WTC11 (cell line): Measurements from ENCODE around the gene PPARA. TPM values are rescaled to one million over a fixed set of nuclear protein-coding genes. Genes with fewer than 3 reads are reported as not detected.

Source experiments
- ELF4 ChIP-seq: sonication (generic); formaldehyde crosslinking; IDR thresholded peaks from 2 replicates; pipeline ENCODE4 v1.8.1; 2022; ENCODE audit warnings: low read depth, mild to moderate bottlenecking, moderate library complexity, missing genetic modification reagents
- EMX1 ChIP-seq: fragments of 250-450 bp; sonication (Bioruptor Pico); IDR thresholded peaks from 2 replicates; pipeline ENCODE4 v1.8.0; 2021; ENCODE audit warnings: mild to moderate bottlenecking
- FOXP1 ChIP-seq: sonication (generic); formaldehyde crosslinking; IDR thresholded peaks from 2 replicates; pipeline ENCODE4 v1.8.0; 2022; ENCODE audit warnings: missing genetic modification reagents, mild to moderate bottlenecking, moderate library complexity, borderline replicate concordance
- GRHL2 ChIP-seq: fragments of 250-450 bp; sonication (Bioruptor Pico); IDR thresholded peaks from 2 replicates; pipeline ENCODE4 v1.8.0; 2022; ENCODE audit warnings: mild to moderate bottlenecking, moderate library complexity; ENCODE audit not compliant: insufficient replicate concordance, severe bottlenecking
- GTF2I ChIP-seq: fragments of 250-450 bp; sonication (Bioruptor Pico); conservative IDR thresholded peaks from 2 replicates; pipeline ENCODE4 v1.4.0; 2021; ENCODE audit warnings: mild to moderate bottlenecking
- IRF2 ChIP-seq: sonication (generic); formaldehyde crosslinking; IDR thresholded peaks from 2 replicates; pipeline ENCODE4 v1.8.0; 2022; ENCODE audit warnings: low read depth, missing genetic modification reagents, borderline replicate concordance
- JUN ChIP-seq: sonication (generic); formaldehyde crosslinking; IDR thresholded peaks from 2 replicates; pipeline ENCODE4 v1.8.0; 2023; ENCODE audit warnings: mild to moderate bottlenecking, missing genetic modification reagents
- MXD4 ChIP-seq: fragments of 250-450 bp; sonication (Bioruptor Pico); IDR thresholded peaks from 2 replicates; pipeline ENCODE4 v1.8.0; 2021; ENCODE audit warnings: mild to moderate bottlenecking, moderate library complexity, borderline replicate concordance
- NFATC4 ChIP-seq: fragments of 250-450 bp; sonication (Bioruptor Pico); IDR thresholded peaks from 2 replicates; pipeline ENCODE4 v1.9.0; 2021; ENCODE audit warnings: mild to moderate bottlenecking
- NFE2L1 ChIP-seq: sonication (generic); formaldehyde crosslinking; IDR thresholded peaks from 2 replicates; pipeline ENCODE4 v1.8.1; 2023; ENCODE audit warnings: missing genetic modification reagents
- OVOL2 ChIP-seq: fragments of 250-450 bp; sonication (Bioruptor Pico); IDR thresholded peaks from 2 replicates; pipeline ENCODE4 v1.9.0; 2021; ENCODE audit warnings: mild to moderate bottlenecking, borderline replicate concordance
- PRRX2 ChIP-seq: fragments of 250-450 bp; sonication (Bioruptor Pico); IDR thresholded peaks from 2 replicates; pipeline ENCODE4 v1.8.0; 2021; ENCODE audit warnings: mild to moderate bottlenecking
- RELA ChIP-seq: sonication (generic); formaldehyde crosslinking; IDR thresholded peaks from 2 replicates; pipeline ENCODE4 v1.8.1; 2022; ENCODE audit warnings: missing genetic modification reagents, mild to moderate bottlenecking, borderline replicate concordance
- RORB ChIP-seq: fragments of 250-450 bp; sonication (Bioruptor Pico); IDR thresholded peaks from 2 replicates; pipeline ENCODE4 v1.9.0; 2021; ENCODE audit warnings: mild to moderate bottlenecking
- SOX15 ChIP-seq: fragments of 250-450 bp; sonication (Bioruptor Pico); IDR thresholded peaks from 2 replicates; pipeline ENCODE4 v1.9.0; 2021; ENCODE audit warnings: mild to moderate bottlenecking
- SP1 ChIP-seq: sonication (generic); formaldehyde crosslinking; conservative IDR thresholded peaks from 2 replicates; pipeline ENCODE4 v1.8.1; 2022; ENCODE audit warnings: missing genetic modification reagents
- STAT6 ChIP-seq: sonication (generic); formaldehyde crosslinking; conservative IDR thresholded peaks from 2 replicates; pipeline ENCODE4 v1.8.1; 2023; ENCODE audit warnings: mild to moderate bottlenecking, low read depth, missing genetic modification reagents, moderate library complexity
- TP53 ChIP-seq: sonication (generic); formaldehyde crosslinking; IDR thresholded peaks from 2 replicates; pipeline ENCODE4 v1.8.1; 2023; ENCODE audit warnings: mild to moderate bottlenecking, missing genetic modification reagents
- ZNF121 ChIP-seq: sonication (generic); formaldehyde crosslinking; IDR thresholded peaks from 2 replicates; pipeline ENCODE4 v1.8.0; 2023; ENCODE audit warnings: missing genetic modification reagents
- ZNF219 ChIP-seq: sonication (generic); formaldehyde crosslinking; IDR thresholded peaks from 2 replicates; pipeline ENCODE4 v1.8.0; 2023; ENCODE audit warnings: missing genetic modification reagents, mild to moderate bottlenecking, borderline replicate concordance
- ZNF232 ChIP-seq: sonication (generic); formaldehyde crosslinking; IDR thresholded peaks from 2 replicates; pipeline ENCODE4 v1.8.0; 2022; ENCODE audit warnings: mild to moderate bottlenecking, missing genetic modification reagents
- ZNF317 ChIP-seq: sonication (generic); formaldehyde crosslinking; IDR thresholded peaks from 2 replicates; pipeline ENCODE4 v1.8.1; 2023; ENCODE audit warnings: low read depth, mild to moderate bottlenecking, moderate library complexity, missing genetic modification reagents, borderline replicate concordance
- ZNF423 ChIP-seq: fragments of 250-450 bp; sonication (Bioruptor Pico); IDR thresholded peaks from 2 replicates; pipeline ENCODE4 v2.1.2; 2022; ENCODE audit warnings: mild to moderate bottlenecking, moderate library complexity
- ZNF512 ChIP-seq: sonication (generic); formaldehyde crosslinking; IDR thresholded peaks from 2 replicates; pipeline ENCODE4 v1.8.1; 2022; ENCODE audit warnings: missing genetic modification reagents, borderline replicate concordance
- total RNA-seq: library from RNA; stranded (reverse); gene quantifications from 3 replicates; pipeline ENCODE4 v1.2.3, GENCODE V29; 2021
- TF ChIP-seq, protein P1 (sequence below): sonication (generic); formaldehyde crosslinking; IDR thresholded peaks from 2 replicates; pipeline ENCODE4 v1.8.1; 2023; ENCODE audit warnings: mild to moderate bottlenecking, missing genetic modification reagents
- TF ChIP-seq, protein P2 (sequence below): sonication (generic); formaldehyde crosslinking; IDR thresholded peaks from 2 replicates; pipeline ENCODE4 v1.8.0; 2023; ENCODE audit warnings: missing genetic modification reagents, mild to moderate bottlenecking, borderline replicate concordance
- TF ChIP-seq, protein P3 (sequence below): sonication (generic); formaldehyde crosslinking; IDR thresholded peaks from 2 replicates; pipeline ENCODE4 v1.8.0; 2022; ENCODE audit warnings: mild to moderate bottlenecking, missing genetic modification reagents

The PPARA gene
- total RNA-seq, 1 experiment from 2014 or later, result 9.3 TPM

DNA sequence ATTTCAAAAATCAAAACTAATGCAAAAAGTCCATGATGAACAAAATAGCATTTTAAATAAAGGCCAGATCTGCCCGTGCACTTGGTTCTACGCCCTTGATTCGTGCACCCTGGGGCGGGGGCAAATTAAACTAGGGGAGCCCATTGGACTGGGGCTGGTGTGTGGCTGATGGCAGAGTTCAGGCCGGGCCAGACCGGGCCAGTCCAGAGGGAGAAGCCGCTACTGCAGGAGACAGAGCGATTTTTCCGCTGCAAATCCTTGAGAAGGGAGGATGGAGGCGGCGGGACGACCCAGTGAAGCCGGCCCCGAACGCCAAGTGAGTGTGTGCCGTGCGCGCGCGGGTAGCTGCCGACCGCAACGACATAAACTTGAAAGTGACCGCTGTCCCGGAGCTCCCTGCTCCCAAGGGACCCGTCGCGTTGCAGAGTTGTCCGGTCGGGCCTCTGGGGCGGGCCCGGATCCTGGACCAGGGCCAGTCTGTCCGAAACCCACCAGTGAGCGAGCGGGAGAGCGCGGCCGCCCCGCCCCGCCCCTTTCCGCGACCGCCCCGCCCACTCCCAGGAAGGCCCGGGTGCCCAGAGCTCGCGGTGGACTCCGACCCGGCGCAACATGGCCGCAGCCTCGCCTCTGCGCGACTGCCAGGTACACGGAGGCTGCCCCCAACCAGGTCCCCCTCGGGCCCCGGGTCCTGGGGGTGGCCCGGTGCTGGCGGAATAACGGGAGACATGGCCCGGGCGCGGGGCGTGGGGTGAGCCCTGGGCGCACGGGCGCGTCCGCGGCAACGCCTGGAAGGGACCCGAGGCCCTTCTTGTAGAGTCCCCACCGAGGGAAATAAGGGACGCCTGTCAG is 117.3 kb downstream of the PPARA start, which contains the start of gene TTC38 (continued):
- TF ChIP-seq, protein P1, sequence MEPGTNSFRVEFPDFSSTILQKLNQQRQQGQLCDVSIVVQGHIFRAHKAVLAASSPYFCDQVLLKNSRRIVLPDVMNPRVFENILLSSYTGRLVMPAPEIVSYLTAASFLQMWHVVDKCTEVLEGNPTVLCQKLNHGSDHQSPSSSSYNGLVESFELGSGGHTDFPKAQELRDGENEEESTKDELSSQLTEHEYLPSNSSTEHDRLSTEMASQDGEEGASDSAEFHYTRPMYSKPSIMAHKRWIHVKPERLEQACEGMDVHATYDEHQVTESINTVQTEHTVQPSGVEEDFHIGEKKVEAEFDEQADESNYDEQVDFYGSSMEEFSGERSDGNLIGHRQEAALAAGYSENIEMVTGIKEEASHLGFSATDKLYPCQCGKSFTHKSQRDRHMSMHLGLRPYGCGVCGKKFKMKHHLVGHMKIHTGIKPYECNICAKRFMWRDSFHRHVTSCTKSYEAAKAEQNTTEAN (CRISPR knock-in tag), result no peak
- peak; percentile 84 for TF ChIP-seq ZNF232
- TF ChIP-seq ZNF512 (CRISPR knock-in tag), result no peak
- no peak for TF ChIP-seq PRRX2 (CRISPR knock-in tag)
- TF ChIP-seq IRF2 (CRISPR knock-in tag), result no peak
- TF ChIP-seq, protein P2, sequence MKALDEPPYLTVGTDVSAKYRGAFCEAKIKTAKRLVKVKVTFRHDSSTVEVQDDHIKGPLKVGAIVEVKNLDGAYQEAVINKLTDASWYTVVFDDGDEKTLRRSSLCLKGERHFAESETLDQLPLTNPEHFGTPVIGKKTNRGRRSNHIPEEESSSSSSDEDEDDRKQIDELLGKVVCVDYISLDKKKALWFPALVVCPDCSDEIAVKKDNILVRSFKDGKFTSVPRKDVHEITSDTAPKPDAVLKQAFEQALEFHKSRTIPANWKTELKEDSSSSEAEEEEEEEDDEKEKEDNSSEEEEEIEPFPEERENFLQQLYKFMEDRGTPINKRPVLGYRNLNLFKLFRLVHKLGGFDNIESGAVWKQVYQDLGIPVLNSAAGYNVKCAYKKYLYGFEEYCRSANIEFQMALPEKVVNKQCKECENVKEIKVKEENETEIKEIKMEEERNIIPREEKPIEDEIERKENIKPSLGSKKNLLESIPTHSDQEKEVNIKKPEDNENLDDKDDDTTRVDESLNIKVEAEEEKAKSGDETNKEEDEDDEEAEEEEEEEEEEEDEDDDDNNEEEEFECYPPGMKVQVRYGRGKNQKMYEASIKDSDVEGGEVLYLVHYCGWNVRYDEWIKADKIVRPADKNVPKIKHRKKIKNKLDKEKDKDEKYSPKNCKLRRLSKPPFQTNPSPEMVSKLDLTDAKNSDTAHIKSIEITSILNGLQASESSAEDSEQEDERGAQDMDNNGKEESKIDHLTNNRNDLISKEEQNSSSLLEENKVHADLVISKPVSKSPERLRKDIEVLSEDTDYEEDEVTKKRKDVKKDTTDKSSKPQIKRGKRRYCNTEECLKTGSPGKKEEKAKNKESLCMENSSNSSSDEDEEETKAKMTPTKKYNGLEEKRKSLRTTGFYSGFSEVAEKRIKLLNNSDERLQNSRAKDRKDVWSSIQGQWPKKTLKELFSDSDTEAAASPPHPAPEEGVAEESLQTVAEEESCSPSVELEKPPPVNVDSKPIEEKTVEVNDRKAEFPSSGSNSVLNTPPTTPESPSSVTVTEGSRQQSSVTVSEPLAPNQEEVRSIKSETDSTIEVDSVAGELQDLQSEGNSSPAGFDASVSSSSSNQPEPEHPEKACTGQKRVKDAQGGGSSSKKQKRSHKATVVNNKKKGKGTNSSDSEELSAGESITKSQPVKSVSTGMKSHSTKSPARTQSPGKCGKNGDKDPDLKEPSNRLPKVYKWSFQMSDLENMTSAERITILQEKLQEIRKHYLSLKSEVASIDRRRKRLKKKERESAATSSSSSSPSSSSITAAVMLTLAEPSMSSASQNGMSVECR (CRISPR knock-in tag), result 0 out of 2 replicates have a peak, but pooled peaks have one; percentile 42
- TF ChIP-seq RELA (CRISPR knock-in tag), result no peak
- no peak for TF ChIP-seq GTF2I (CRISPR knock-in tag)
- TF ChIP-seq SOX15 (CRISPR knock-in tag), result no peak
- no peak for TF ChIP-seq FOXP1 (CRISPR knock-in tag)
- TF ChIP-seq ZNF219 (CRISPR knock-in tag), result no peak
- peak; percentile 67; the same call in 1 of the 2 replicates for TF ChIP-seq SP1
- TF ChIP-seq OVOL2 (CRISPR knock-in tag), result no peak
- no peak for TF ChIP-seq ZNF423
- no peak for TF ChIP-seq NFE2L1 (CRISPR knock-in tag)
- TF ChIP-seq RORB, result no peak
- TF ChIP-seq TP53 (CRISPR knock-in tag), result 0 out of 2 replicates have a peak, but pooled peaks have one; percentile 18
- no peak for TF ChIP-seq STAT6
- TF ChIP-seq GRHL2 (CRISPR knock-in tag), result no peak
- TF ChIP-seq EMX1 (CRISPR knock-in tag), result no peak
- TF ChIP-seq MXD4 (CRISPR knock-in tag), result no peak
- no peak for TF ChIP-seq ZNF121 (CRISPR knock-in tag)
- TF ChIP-seq, protein P3, sequence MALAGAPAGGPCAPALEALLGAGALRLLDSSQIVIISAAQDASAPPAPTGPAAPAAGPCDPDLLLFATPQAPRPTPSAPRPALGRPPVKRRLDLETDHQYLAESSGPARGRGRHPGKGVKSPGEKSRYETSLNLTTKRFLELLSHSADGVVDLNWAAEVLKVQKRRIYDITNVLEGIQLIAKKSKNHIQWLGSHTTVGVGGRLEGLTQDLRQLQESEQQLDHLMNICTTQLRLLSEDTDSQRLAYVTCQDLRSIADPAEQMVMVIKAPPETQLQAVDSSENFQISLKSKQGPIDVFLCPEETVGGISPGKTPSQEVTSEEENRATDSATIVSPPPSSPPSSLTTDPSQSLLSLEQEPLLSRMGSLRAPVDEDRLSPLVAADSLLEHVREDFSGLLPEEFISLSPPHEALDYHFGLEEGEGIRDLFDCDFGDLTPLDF (CRISPR knock-in tag), result no peak
- no peak for TF ChIP-seq JUN
- no peak for TF ChIP-seq NFATC4 (CRISPR knock-in tag)
- TF ChIP-seq ELF4, result no peak
- no peak for TF ChIP-seq ZNF317 (CRISPR knock-in tag)
